ENCODE results near the gene PGA5. TPM values are rescaled to one million over a fixed set of nuclear protein-coding genes. Genes with fewer than 3 reads are reported as not detected.
A peak's percentile ranks its signal among the peaks of the same experiment; 100 is the strongest.

Gene PGA5
- total RNA-seq, 1 experiment from 2014 or later = not detected

GRCh38 chr11:61294717-61295595, 54.0 kb downstream of the PGA5 start, which contains the start of gene VWCE:
Gene VWCE, minus strand, starts transcription at chr11:61295316. Its CDS starts 279 bp downstream, at chr11:61295037.
- DNase-seq (ENCODE audit: low read depth) = no peak

GRCh38 chr11:61295596-61295926, 54.6 kb downstream of the PGA5 start:
- no peak for DNase-seq (ENCODE audit: low read depth)

- no peak for DNase-seq (ENCODE audit: low read depth)
Measured at GRCh38 chr11:61297341-61297740, 56.4 kb downstream of the PGA5 start.

- peak; percentile 95 for DNase-seq (ENCODE audit: low read depth)
Measured at GRCh38 chr11:61297746-61298145, 56.8 kb downstream of the PGA5 start.

- DNase-seq (ENCODE audit: low read depth) = peak; percentile 31
Measured at GRCh38 chr11:61298663-61299244, 57.8 kb downstream of the PGA5 start.

Other genes starting within 250 kb of the PGA5 start
- not detected in 2 replicates for gene CD5, start 138.7 kb upstream of the PGA5 start, total RNA-seq (2014; rRNA removed; shearing (Covaris generic))
- 11.5 TPM in 2 replicates for gene VPS37C, start 79.7 kb upstream of the PGA5 start, total RNA-seq (2014; rRNA removed; shearing (Covaris generic))
- 0.39 TPM in 1 of 2 replicates, not detected in the other for gene PGA3, start 37.7 kb upstream of the PGA5 start, total RNA-seq (2014; rRNA removed; shearing (Covaris generic))
- gene PGA4, start 18.8 kb upstream of the PGA5 start, total RNA-seq (2014; rRNA removed; shearing (Covaris generic)) = not detected in 2 replicates
- gene VWCE, start 54.1 kb downstream of the PGA5 start, total RNA-seq (2014; rRNA removed; shearing (Covaris generic)) = under 0.01 TPM in 1 of 2 replicates, not detected in the other
- gene DDB1, start 91.9 kb downstream of the PGA5 start, total RNA-seq (2014; rRNA removed; shearing (Covaris generic)) = 141 and 157 TPM in 2 replicates
- gene TKFC, start 92.1 kb downstream of the PGA5 start, total RNA-seq (2014; rRNA removed; shearing (Covaris generic)) = 12.2 and 16.1 TPM in 2 replicates
- gene CYB561A3, start 120.7 kb downstream of the PGA5 start, total RNA-seq (2014; rRNA removed; shearing (Covaris generic)) = 58.5 and 64.4 TPM in 2 replicates
- gene TMEM138, start 121.2 kb downstream of the PGA5 start, total RNA-seq (2014; rRNA removed; shearing (Covaris generic)) = 62.4 and 99.0 TPM in 2 replicates
- gene TMEM216, start 151.4 kb downstream of the PGA5 start, total RNA-seq (2014; rRNA removed; shearing (Covaris generic)) = 11.2 and 11.3 TPM in 2 replicates
- gene CPSF7, start 188.8 kb downstream of the PGA5 start, total RNA-seq (2014; rRNA removed; shearing (Covaris generic)) = 34.3 and 44.0 TPM in 2 replicates
- gene SDHAF2, start 188.9 kb downstream of the PGA5 start, total RNA-seq (2014; rRNA removed; shearing (Covaris generic)) = 45.8 and 48.6 TPM in 2 replicates